Aorta (tissue), 5 donors: Measurements from ENCODE around the gene NEDD4L. TPM values are rescaled to one million over a fixed set of nuclear protein-coding genes. Genes with fewer than 3 reads are reported as not detected.

Experiments
- ATAC-seq: fragments of 200-7000 bp; cut with Tn5 transposase; one replicate; pipeline ENCODE4 v1.9.1; 2022; ENCODE audit warnings: moderate library complexity; ENCODE audit not compliant: low FRiP score
- DNase-seq, 2 donors: peaks; one replicate each; pipeline ENCODE4 v3.0.0-alpha.2; 2020
- H3K27ac ChIP-seq, 2 donors: one replicate each; pipeline ENCODE4 v1.5.1; 2013; ENCODE audit warnings: low read length in 2 of 2, mild to moderate bottlenecking in 2 of 2, moderate library complexity in 2 of 2, control low read depth in 1 of 2, inconsistent platforms in 1 of 2, low read depth in 1 of 2
- H3K27me3 ChIP-seq, 2 donors: one replicate each; pipeline ENCODE4 v1.6.1; 2013; ENCODE audit warnings: control low read depth in 1 of 2, low read length in 1 of 2, mild to moderate bottlenecking in 1 of 2, moderate library complexity in 1 of 2; ENCODE audit not compliant: insufficient read depth in 2 of 2, control insufficient read depth in 1 of 2
- H3K36me3 ChIP-seq, 2 donors: one replicate each; pipeline ENCODE4 v1.6.1; 2013; ENCODE audit warnings: control low read depth in 1 of 2, low read length in 1 of 2, mild to moderate bottlenecking in 1 of 2; ENCODE audit not compliant: insufficient read depth in 2 of 2, control insufficient read depth in 1 of 2
- H3K4me1 ChIP-seq, 2 donors: one replicate each; pipeline ENCODE4 v1.6.1; 2013; ENCODE audit warnings: low read length in 2 of 2, control low read depth in 1 of 2, mild to moderate bottlenecking in 1 of 2, moderate library complexity in 1 of 2; ENCODE audit not compliant: insufficient read depth in 2 of 2, control insufficient read depth in 1 of 2
- H3K4me3 ChIP-seq, 2 donors: one replicate each; pipeline ENCODE4 v1.5.1; 2013; ENCODE audit warnings: low read length in 2 of 2, control low read depth in 1 of 2, mild to moderate bottlenecking in 1 of 2
- H3K9me3 ChIP-seq: one replicate; pipeline ENCODE4 v1.6.1; 2013; ENCODE audit warnings: mild to moderate bottlenecking, low read length; ENCODE audit not compliant: control insufficient read depth
- WGBS, 2 donors: extraction: QIAGEN DNeasy Blood & Tissue Kit; methylation state at CpG; one replicate each; pipeline ENCODE4 v1.1.7; 2013; 5-methylcytosine and 5-hydroxymethylcytosine counted together
- intact Hi-C, 2 donors: fragments of 100-400 bp; cut with DNase I; formaldehyde crosslinking; loops; one replicate each; pipeline versions ENCODE4 v1.14.2 to v1.15.0; 2022
- polyA plus RNA-seq, 2 donors: library from polyadenylated mRNA; stranded (reverse); fragments of 200-250 nt; gene quantifications; one replicate each; pipeline ENCODE4 v1.2.3, GENCODE V29; 2013
- total RNA-seq, 2 donors: library from RNA; stranded (reverse); fragmentation: NEBNext Ultra II Directional; extraction: Animal tissue kit (Norgen Biotek cat#: 25700); gene quantifications; one replicate each; pipeline ENCODE4 v1.2.1, GENCODE V29; 2021
- donor health status: healthy with polysubstance abuse.
- donor health status: Bipolar disorder and iron deficiency.
- donor health status: DM: no; HTN: no; CAD: no.
- donor health status: DM: no; HTN: no; CAD: no.
- donor health status: DM: yes; HTN: yes; CAD: no.

The NEDD4L gene
- total and polyA plus RNA-seq, 4 donors, result 4.0 to 24.0 (median 17.8) TPM

DNA sequence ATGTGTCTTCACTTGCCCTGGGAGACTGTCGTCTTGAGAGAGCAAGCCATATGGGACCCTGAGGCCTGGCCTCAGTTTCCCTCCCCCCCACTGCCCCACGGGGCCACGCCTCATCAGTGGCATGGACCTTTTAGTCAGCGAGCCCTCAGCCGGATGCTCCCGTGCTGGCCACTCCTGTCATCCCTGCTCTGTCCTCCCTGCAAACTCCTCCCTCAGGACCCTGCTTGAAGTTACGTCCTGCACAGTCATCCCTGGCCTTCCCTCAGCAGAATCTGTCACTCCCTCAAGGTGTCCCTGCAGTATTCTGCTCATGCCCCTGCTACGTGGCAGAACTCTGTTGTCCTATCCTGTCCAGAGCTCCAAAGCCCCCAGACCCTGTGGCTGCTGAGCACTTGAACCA, 265.1 kb downstream of the NEDD4L start:
- H3K27me3 ChIP-seq, result no peaks in the 10 kb centered on the region
- H3K4me1 ChIP-seq, result no peaks in the 10 kb centered on the region
- H3K36me3 ChIP-seq, result no peaks in the 10 kb centered on the region
- DNase-seq (no peak), ATAC-seq (peak; percentile 39)
- intact Hi-C loops, result no loop called here
- WGBS, 2 donors, result 91 to 94% methylated on average over 8 of the region's 8 CpGs
- H3K27ac ChIP-seq, result no peak overlapping the region
- H3K4me3 ChIP-seq, result no peak overlapping the region
- peaks cover 2% of the 10 kb centered on the region for H3K9me3 ChIP-seq

DNA sequence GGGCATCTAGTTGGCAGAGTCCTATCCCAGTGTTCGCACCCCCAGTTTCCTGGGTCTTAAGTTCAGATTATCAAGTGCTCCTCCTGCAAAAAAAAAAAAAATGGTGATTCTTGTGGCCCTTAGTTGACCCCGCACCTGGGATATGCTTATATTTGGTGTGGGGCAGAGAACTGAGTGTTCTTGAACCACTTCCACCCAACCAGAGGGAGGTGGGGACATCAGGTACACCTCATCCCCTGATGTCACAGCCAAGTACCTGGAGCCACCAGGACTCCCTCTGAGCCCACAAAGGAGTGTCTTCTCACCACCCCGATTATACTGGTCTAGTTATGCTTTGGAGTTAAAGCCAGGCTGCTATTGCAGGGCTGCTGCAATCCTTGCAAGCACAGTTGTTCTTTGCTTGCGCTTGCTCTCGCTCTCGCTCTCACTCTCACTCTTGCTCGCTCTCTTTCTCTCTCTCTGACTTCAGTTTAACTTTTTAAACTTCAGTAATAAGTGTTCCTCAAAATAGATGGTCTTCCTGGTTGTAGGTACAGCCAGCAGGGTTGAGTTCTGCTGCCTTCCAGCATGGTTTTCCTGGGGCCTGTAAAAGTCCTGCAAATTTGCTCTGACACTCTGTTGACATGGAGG, 265.7 kb downstream of the NEDD4L start:
- 93% methylated on average over 7 of the region's 7 CpGs for WGBS, 2 donors
- intact Hi-C loops, result no loop called here
- ATAC-seq, result no peak
- H3K9me3 ChIP-seq, result peaks cover 2% of the 10 kb centered on the region
- H3K4me1 ChIP-seq, result no peaks in the 10 kb centered on the region
- no peak overlapping the region for H3K4me3 ChIP-seq
- H3K27me3 ChIP-seq, result no peaks in the 10 kb centered on the region
- no peak overlapping the region for H3K27ac ChIP-seq
- no peaks in the 10 kb centered on the region for H3K36me3 ChIP-seq
- DNase-seq, result no peak

GRCh38 chr18:58310517-58310916, 266.5 kb downstream of the NEDD4L start:
- H3K4me1 ChIP-seq, result no peaks in the 10 kb centered on the region
- DNase-seq, result no peak
- H3K4me3 ChIP-seq, result no peak overlapping the region
- intact Hi-C loops, result no loop called here
- H3K27ac ChIP-seq, result no peak overlapping the region
- WGBS, 2 donors, result 75 to 82% methylated on average over 7 of the region's 7 CpGs
- no peak for ATAC-seq
- no peaks in the 10 kb centered on the region for H3K9me3 ChIP-seq
- no peaks in the 10 kb centered on the region for H3K27me3 ChIP-seq
- H3K36me3 ChIP-seq, result no peaks in the 10 kb centered on the region

GRCh38 chr18:58311390-58311789, 267.4 kb downstream of the NEDD4L start:
- intact Hi-C loops, result no loop called here
- Histone ChIP-seq H3K36me3 (no peaks in the 10 kb centered on the region), H3K9me3 (no peaks in the 10 kb centered on the region), H3K4me1 (no peaks in the 10 kb centered on the region), H3K27me3 (no peaks in the 10 kb centered on the region), H3K27ac (no peak overlapping the region), H3K4me3 (no peak overlapping the region)
- WGBS, 2 donors, result 90% methylated on average over 6 of the region's 6 CpGs
- no peak for DNase-seq
- no peak for ATAC-seq

DNA sequence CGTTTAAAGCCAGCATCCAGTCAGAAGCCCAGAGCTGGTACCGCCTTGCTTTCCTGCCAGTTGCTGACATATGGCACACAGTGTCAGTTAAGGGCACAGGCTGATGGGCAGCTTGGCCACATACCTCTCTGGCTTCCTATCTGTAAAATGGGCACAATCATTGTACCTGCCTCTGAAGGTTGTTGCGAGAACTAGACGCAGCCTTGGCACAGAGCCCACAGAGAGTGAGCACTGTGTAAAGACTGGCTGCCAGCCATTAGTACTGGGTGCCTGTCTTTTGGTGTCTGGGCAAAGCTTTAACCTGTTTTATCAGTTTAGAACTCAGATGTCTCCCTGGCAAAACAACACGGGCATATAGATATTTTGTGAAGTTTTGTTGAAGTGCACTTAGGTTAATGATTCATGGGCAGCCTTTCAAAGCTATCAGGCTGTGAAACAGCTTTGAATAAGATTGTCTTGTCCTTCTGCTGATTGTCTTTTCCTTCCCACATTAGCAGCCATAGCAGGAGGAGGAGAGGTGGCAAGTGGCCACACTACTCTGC, 269.5 kb downstream of the NEDD4L start:
- no peak overlapping the region for H3K4me3 ChIP-seq
- ATAC-seq (no peak), DNase-seq (no peak)
- no peak overlapping the region for H3K27ac ChIP-seq
- no peaks in the 10 kb centered on the region for H3K4me1 ChIP-seq
- whole genome bisulfite sequencing, 2 donors, result 62 to 73% methylated on average over 5 of the region's 5 CpGs
- intact Hi-C loops, result no loop called here
- H3K9me3 ChIP-seq, result no peaks in the 10 kb centered on the region
- H3K36me3 ChIP-seq, result no peaks in the 10 kb centered on the region
- H3K27me3 ChIP-seq, result no peaks in the 10 kb centered on the region

DNA sequence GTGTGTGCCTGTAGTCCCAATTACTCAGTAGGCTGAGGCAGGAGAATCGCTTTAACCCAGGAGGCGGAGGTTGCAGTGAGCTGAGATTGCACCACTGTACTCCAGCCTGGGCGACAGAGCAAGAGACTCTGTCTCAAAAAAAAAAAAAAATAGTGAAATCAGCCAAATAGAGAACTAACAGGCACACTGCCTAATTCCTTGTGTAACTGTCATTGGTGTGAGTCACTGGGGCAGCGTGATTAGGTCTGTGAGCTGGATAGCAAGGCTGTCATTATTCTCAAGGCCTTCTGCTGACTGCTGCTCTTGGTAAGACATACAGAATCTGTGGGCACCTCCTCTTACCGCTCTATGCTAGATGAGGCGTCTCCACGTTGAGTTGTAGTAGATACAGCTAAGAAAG, 270.3 kb downstream of the NEDD4L start:
- peak in 1 of 2 donors; percentile 82 for DNase-seq
- Histone ChIP-seq H3K27ac (no peak overlapping the region), H3K4me1 (no peaks in the 10 kb centered on the region)

GRCh38 chr18:58315041-58315440, 271.0 kb downstream of the NEDD4L start:
- Histone ChIP-seq H3K9me3 (no peaks in the 10 kb centered on the region), H3K36me3 (no peaks in the 10 kb centered on the region), H3K4me3 (no peak overlapping the region), H3K27me3 (no peaks in the 10 kb centered on the region), H3K4me1 (no peaks in the 10 kb centered on the region), H3K27ac (no peak overlapping the region)
- ATAC-seq (no peak), DNase-seq (no peak)
- WGBS, 2 donors, result 89 to 95% methylated on average over 8 of the region's 8 CpGs
- intact Hi-C loops, result no loop called here

More for the DNA sequence above, 270.3 kb downstream of the NEDD4L start:
- no peaks in the 10 kb centered on the region for H3K9me3 ChIP-seq
- H3K36me3 ChIP-seq, result no peaks in the 10 kb centered on the region
- peak; percentile 85 for ATAC-seq
- no peak overlapping the region for H3K4me3 ChIP-seq
- intact Hi-C loops, result no loop called here
- no peaks in the 10 kb centered on the region for H3K27me3 ChIP-seq
- 43 to 44% methylated on average over 7 of the region's 7 CpGs for WGBS, 2 donors

DNA sequence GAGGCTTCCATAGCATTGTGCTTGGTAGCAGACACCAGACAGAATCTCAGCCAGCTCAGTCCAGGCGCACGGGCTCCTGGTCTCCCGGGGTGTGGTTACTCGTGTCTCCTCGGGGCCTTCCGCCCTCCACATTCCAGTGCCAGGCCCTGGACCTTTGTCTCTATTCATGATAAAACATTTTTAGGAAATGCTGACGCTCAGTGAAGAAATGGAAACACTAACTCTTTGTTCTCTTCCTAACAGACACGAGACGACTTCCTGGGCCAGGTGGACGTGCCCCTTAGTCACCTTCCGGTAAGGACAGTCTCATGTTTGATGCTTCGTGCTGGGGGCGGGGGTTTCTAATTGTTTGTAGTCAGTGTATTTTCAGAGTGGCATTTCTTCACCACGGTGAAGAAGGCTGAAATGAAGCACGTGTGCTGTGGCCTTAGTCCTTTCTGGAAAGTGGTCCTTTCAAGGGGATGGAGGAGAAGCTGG, 271.8 kb downstream of the NEDD4L start:
- no peak for ATAC-seq
- Histone ChIP-seq H3K27me3 (no peaks in the 10 kb centered on the region), H3K9me3 (no peaks in the 10 kb centered on the region), H3K4me1 (no peaks in the 10 kb centered on the region), H3K27ac (no peak overlapping the region), H3K4me3 (no peak overlapping the region), H3K36me3 (no peaks in the 10 kb centered on the region)
- intact Hi-C loops, result no loop called here
- 90 to 94% methylated on average over 15 of the region's 15 CpGs for WGBS, 2 donors
- no peak for DNase-seq
